Measurements from ENCODE around the gene POC1A.
"Not testable (repeated sequence)": the region's sequence is repeated elsewhere in the genome, so short reads cannot be mapped to it uniquely, and the experiment has no call there.

The POC1A gene

DNA sequence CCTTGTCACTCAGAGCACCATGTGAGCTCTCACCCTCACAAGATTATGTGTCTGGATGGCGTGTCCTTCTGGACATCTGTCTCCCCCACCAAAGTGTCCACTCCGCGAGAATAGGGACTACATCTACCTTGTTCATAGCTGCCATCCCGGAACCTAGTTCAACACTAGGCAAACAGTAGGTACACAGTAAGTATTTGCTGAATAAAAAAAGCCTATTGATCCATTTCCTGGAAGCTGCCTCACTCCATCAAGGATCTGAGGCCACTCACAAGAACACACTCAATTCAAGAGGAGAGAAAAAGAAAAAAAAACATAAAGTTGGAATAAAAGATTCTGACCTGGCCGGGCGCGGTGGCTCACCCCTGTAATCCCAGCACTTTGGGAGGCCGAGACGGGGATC lies 32.5 kb upstream of the POC1A start:
- DNase-seq, result no peak
- intact Hi-C loops (cut with DNase I), result no loop called here

DNA sequence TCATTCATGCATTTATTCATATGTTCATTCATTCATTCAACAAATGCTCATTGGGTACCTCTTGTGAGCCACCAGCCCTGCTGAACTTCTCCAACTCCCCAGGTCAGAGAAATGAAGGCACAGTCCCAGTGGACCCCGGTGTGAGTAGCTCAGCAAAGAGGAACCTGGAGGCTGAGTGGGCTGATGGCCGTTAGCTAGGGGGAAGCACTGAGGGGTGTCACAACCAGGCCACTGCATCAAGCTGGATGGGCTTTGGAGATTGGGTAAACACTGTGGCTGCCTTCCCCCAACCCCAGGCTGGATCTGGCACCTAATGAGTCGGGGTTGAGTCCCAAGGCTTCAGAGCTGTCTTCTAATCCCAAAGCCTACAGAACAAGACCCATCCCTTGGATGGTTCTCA lies 31.6 kb upstream of the POC1A start:
- intact Hi-C loops (cut with DNase I), result no loop called here
- DNase-seq, result no peak

DNA sequence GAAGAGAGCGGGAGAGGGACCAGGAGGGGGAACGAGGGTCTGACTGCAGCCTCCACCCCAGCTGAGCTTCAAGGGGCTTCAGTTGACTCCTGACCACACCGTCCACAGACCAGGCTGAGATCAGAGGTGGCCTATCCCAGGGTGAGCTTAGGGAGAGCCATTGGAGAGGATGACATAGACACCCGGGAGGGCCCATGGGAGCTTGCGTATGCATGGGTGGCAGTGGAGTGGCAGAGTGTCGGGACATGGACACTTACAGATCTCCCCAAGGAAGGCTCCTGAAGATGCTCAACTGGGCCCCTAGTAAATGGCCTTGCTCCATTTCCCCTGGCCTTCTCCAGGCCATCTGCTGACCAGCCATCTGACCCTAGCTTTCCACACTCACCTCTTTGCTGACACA lies 31.1 kb upstream of the POC1A start:
- intact Hi-C loops (cut with DNase I), result no loop called here
- no peak for DNase-seq

DNA sequence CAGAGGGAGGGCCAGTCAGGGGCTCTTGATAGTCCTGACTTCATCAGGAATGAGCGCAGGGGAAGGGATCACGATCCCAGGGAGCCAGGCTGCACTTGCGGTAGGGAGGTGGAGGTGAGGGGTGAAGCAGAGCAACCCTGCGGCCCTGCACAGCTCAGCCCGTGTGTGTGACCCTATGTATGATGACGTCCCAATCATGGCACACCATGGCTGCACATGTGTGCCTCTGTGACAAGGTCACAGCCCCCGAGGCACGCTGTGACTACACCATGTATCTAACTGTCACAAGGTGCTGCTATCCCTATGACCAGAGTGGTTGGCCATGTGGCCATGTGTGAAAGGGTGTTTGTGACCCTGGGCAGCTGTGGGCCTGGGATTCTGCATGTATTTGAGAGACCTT lies 30.5 kb upstream of the POC1A start:
- intact Hi-C loops (cut with DNase I), result no loop called here
- no peak for DNase-seq

DNA sequence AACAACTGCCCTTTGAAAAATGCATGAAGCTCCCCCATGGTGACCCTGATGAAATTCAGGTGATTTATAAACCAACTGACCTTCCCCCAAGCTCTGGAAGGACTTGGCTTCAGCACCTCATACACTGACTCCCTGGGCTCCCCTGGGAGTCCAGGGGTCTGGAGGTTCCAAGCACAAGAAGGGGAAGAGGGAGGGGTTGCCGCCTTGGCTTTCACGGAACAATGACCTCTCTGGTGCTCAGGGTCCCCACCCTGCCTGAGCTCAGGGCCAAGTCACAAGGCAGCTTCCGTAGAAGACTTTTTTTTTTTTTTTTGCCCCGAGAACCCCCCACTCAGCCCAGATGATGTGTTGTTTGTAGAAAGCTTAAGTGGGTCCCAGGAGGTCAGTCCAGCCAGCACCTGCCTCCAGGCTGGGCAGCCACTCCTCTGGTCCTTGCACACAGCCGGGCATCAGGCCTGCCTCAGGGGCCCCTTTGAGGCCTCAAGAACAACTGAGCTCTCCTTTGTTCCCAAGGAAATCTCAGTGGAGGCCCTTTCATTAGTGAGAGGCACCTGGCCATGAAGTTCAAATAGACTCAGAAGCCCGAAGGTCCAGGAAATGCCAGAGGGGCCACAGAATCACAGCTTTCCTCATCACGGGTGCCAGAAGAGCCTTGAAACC lies 29.7 kb upstream of the POC1A start:
- no peak for DNase-seq
- intact Hi-C loops (cut with DNase I), result no loop called here

DNA sequence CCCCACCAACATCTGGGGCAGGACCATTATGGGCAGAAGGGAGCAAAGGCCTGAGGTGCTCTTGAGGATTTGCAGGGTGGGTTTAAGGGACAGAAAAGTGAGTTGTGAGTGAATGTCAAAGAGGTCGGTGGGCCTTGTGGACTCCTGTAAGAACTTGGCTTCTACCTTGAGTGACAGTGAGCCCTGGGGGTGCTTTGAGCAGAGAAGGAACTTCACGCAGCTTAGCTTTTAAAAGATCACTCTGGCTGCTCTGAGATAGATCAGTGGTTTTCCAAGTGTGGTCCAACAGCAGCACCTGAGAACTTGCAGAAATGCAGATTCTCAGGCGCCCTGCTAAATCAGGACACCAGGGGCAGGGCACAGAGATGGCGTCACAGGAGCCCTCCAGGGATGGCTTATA lies 28.5 kb upstream of the POC1A start:
- intact Hi-C loops (cut with DNase I), result no loop called here
- no peak for DNase-seq

DNA sequence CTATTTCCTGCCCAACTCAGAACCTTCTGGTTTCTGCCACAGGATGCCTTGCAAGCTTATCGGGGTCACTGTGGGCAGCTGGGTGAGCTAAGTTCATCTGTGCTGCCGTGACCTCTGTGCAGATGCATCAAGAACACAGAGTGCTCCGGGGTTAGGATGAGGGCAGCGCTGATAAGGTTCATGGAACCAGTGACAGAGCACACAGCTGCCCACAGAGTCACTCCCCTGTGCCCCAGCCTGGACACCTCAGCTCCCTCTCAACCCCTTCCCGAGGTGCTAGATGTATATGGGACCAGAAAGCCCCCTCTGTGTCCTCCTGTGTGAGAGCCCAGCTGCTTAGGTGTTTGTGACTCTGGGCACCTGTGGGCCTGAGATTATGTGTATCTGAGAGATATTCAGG lies 28.0 kb upstream of the POC1A start:
- intact Hi-C loops (cut with DNase I), result no loop called here
- DNase-seq, result no peak

DNA sequence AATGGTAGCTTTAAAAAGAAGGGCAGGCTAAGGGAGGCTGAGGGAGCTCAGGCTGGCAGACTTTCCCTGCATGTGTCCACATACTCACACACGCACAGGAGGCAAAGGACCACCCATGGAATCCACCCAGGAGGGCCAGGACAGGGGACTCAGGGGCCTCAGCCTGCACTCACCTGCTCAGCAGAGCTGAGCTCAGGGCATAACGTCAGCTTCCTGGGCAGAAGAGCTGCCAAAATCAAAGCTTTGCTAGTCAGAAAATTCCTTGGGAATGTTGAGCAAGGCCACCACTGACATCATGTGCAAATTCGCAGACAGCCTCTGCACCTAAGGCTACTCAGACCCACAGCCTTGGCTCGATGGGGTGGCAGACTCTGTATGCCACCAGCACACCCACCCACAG lies 27.3 kb upstream of the POC1A start:
- intact Hi-C loops (cut with DNase I), result no loop called here
- no peak for DNase-seq

DNA sequence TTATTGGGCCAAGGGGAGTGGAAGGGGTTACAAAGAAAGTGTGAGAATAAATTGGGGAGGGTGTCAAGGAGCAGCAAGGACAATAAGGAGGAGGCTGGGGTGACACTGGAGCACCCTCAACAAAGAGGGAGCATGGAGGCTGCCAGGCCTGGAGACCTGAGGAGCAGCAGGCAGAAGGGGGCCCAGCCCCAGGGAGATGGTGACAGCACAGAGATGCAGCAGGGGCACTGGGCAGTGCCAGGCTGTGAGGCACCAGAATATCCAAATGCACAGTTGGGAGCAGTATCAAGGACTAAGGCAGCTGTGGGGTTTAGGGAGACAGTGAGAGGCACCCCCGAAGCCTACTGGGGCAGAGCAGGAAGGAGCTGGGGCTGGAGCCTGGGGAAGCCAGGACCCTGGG lies 24.3 kb upstream of the POC1A start:
- intact Hi-C loops (cut with DNase I), result no loop called here
- DNase-seq, result no peak

DNA sequence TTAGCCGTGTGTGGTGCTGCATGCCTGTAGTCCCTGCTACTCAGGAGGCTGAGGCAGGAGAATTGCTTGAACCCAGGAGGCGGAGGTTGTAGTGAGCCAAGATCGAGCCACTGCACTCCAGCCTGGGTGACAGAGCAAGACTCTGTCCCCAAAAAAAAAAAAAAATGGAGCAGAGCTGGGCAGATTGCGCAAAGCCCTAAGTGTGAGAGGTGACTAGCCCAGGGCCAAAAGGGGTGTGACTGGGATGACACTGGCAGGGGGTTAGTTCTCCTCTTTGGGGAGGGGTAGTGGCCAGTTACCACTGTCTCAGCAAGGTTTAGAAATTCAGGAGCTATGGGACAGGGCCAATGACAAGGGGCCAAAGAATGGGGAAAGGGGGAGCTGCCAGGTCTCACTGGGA lies 23.9 kb upstream of the POC1A start:
- intact Hi-C loops (cut with DNase I); DNase-seq: not testable (repeated sequence)

DNA sequence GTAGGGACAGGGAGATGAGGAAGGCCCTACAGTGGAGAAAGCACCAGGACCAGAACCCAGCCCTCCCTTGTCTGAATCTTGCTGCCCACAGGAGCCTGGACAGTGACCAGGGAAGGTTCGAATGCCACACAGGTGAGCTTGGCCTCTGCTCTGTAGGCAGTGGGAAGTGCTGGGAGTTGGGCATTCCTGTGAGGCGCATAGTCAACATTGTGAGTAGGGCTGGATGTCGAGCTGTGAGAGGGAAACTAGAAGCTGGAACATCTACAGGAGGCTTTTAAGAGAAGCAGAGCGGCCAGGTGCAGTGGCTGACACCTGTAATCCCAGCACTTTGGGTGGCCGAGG lies 23.4 kb upstream of the POC1A start:
- no peak for DNase-seq

DNA sequence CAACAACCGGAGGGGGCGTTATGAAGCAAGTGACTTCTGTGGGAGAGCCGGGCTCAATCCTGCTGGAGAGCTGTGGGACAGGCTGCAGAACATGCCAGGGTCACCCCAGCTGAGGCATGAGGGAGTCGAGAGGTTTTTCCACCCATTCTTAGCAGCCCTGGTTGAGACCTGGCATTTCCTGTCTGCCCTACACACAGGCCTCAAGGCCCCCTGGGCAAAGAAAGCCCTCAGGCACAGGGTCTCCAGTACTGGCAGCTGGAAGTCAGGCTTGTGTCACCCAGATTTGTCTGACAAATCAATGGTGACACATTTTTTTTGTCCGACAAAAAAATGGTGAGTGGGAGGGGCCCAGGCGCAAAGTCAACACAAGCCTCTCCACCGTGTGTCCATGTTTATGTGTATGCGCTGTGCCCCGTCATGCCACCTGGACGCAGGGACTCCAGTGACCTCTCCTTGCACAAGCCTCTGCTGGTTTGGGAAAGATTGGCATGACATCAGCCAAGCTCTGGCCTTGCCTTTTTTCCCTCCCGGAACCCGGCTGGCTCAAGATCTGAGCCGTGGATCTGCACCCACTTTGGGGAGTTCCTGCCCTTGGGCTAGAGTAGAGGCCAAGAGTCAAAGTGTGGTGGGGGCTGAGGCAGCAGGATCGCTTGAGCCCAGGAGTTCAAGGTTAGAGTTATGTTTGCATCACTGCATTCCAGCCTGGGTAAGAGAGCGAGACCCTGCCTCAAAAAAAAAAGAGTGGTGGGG lies 22.9 kb upstream of the POC1A start:
- no peak for DNase-seq

More for the DNA sequence above, 23.4 kb upstream of the POC1A start:
- intact Hi-C loops (cut with DNase I), result no loop called here

DNA sequence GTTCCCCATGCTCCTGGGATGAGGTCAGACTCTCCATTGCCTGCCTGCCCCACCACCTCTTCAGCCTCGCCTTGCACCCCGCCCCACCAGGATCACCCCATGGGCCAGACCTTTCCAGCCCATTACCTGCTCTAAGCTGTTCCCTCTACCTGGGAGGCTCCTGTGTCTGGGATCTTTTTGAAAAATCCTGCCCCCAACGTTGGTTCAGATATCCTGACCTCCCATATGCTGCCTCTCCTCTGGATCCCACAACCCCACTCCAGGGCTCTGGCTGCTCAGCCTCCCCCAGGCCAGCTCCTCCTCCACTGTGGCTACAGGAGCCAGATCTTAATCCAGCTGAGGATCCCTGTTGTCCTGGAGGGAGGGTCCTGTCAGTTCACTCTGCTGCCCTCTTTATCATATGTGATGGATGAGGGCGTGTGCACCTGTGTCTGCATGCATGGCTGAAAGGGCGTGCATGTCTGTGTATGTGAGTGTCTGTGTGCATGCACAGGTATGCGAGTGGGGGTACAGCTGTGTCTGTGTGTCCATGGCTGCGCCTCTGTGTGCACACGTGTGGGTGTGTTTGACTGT lies 22.0 kb upstream of the POC1A start:
- DNase-seq, result no peak
- intact Hi-C loops (cut with DNase I), result no loop called here

More for the DNA sequence above, 22.9 kb upstream of the POC1A start:
- intact Hi-C loops (cut with DNase I), result no loop called here

DNA sequence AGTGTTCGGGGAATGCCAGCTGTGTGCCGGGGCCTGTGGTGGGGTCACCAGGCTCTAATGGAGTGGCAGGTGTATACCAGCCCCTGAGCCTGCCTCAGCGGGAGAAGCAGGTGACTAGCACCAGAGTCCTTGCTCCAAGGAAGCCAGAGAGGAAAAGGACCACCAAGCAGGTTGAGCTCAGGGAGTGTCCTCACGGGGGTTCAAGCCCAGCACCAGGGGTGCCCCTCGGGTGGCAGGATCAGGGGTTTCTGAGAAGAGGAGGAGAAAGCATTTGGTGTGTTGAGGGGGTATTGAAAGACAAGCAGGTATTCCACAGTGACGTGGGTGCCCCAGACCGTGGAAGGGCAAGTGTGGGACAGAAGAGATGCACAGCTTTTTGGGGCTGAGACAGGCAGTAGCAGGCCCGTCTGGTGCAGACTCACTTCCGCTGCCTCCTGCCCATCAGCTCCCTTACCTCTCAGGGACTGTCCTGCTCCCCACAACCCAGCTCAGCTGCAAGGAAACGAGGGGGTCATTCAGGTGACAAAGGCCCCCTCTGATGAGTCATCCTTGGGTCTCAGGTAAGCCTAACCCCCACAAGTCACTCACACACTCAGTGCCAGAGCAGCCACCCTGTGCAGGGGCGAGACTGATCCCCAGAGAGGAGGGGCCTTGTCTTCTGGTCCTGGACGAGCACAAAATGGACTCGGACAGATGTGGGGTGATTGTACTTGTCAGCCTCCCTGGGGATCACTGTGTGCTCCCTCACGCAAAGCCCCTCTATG lies 21.4 kb upstream of the POC1A start:
- DNase-seq, result no peak
- intact Hi-C loops (cut with DNase I), result no loop called here

DNA sequence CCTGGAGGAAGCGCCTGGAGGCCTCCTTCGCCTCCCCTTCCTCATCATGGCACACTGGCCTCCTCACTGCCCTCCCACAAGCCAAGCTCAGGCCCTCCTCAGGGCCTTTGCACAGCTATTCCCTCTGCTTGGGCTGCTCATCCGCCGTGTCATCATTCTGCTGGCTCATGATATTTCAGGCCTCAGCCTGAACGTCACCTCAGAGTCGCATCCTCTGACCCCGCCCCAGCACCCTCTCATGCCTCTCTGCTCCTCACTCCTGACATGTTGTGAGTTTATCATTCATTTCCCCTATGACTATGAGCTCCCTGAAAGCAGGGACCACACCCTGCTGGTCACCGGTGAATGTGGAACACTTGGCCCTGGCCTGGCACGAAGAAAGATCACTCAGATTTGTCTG lies 20.7 kb upstream of the POC1A start:
- intact Hi-C loops (cut with DNase I), result no loop called here
- DNase-seq, result no peak

DNA sequence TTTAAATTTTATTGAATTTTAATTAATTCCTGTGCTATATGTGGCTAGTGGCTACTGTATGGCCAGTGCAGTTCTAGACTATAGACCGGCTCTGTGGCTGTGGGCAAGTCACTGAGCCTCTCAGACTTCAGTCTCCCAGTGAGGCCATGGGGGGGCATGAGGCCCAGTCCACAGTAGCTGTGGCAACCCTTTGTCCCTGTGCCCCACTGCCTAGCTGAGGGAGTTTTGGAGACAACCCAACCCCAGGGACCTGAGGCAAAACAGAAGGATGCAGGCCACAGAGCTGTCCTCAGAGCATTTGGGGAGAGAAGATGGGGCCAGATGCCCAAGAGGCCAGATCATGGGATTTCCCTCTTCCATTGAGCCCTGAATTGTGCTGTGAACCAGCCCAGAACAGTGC lies 18.9 kb upstream of the POC1A start:
- DNase-seq, result no peak
- intact Hi-C loops (cut with DNase I), result no loop called here

DNA sequence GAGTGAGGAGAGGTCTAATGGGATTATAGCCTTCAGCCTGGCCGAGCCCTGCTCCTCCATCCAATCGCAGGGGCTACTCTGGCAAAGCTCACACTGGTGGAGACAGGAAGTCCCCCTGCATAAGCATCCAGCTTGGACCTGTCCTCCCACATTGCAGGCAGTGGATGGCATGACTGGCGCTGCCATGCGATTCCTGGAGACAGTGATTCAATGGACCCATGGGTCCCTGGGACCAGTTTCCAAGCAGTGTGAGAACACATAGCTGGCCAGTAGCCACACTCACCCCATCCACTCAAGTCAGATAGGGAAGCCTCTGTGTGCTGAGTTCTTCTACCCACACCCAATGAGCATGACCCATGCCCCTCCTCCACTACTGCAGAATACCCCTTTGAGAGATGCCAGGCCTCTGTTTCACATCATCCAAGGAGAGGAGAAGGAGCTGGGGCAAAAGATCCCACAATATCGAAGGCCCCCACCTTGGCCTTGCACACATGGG lies 18.1 kb upstream of the POC1A start:
- intact Hi-C loops (cut with DNase I), result no loop called here
- DNase-seq, result peak in 30 of 42 donors; percentile 21 to 82 (median 54)

DNA sequence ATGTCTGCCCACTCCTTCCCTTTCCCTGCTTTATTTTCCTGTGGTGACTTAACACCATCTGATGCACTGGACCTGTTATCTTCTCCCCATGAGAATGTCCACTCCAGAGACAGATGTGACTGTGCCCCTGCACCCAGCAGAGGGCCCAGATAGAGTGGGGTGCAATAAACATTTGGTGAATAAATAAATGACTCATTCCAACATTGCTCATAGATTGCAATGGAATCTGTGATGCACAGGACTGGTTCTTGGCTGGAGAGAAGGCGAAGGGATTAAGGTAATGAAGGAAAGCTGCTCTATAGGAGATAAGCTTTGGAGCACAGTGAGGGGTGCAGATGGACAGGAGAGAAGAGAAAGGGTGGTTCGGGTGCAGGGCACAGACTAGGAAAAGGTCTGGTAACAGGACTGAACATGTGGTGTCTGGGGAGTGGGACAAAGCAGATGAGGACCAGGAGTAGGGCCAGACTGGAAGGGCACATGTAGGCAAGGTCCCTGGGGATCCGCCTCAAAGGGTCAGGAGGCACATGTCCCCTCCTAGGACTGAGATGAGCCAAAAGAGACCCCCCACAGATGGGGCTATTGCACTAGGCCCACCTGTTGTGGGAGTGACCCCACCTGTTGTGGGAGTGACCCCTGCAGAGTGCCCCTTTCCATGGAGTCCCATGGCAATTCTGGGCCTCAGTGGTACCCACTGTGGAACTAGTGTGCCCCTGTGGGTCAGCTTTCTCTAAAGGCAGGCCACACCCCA lies 17.5 kb upstream of the POC1A start:
- DNase-seq, result no peak
- intact Hi-C loops (cut with DNase I), result no loop called here

DNA sequence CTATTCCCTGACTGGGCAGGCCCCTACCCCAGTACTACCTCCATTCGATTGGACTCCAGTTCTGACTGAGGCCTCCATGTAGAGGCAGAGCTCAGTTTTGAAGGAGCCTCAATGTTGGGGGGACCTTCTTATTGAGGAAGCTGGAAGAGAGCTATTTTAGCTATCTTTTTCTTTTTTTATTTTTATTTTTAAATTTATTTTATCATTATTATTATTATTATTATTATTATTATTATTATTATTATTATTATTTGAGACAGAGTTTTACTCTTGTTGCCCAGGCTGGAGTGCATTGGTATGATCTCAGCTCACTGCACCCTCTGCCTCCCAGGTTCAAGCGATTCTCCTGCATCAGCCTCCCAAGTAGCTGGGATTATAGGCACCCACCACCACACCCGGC lies 16.0 kb upstream of the POC1A start:
- intact Hi-C loops (cut with DNase I); DNase-seq: not testable (repeated sequence)

All from head of caudate nucleus (tissue), 42 donors.